Esophagus muscularis mucosa (tissue), 4 donors: Measurements from ENCODE around the gene SH3BP2. TPM values are rescaled to one million over a fixed set of nuclear protein-coding genes. Genes with fewer than 3 reads are reported as not detected.

ENCODE experiments used
- DNase-seq: peaks from one replicate; pipeline ENCODE4 v3.0.0-alpha.2; 2017; ENCODE audit errors: extremely low spot score
- H3K27ac ChIP-seq, 4 donors: fragments of 200-600 bp; sonication (generic); replicated peaks in 1 of 4; 1 replicate in 3 of 4; 2 replicates in 1 of 4; pipeline ENCODE4 v1.5.1; 2016 to 2019; ENCODE audit warnings: mild to moderate bottlenecking in 1 of 4
- H3K27me3 ChIP-seq, 4 donors: fragments of 200-600 bp; sonication (generic); one replicate each; pipeline versions ENCODE4 v1.5.1 to v1.6.0; 2016 to 2019
- H3K36me3 ChIP-seq, 4 donors: fragments of 200-600 bp; sonication (generic); one replicate each; pipeline ENCODE4 v1.5.1; 2016 to 2019
- H3K4me1 ChIP-seq, 4 donors: fragments of 200-600 bp; sonication (generic); one replicate each; pipeline ENCODE4 v1.5.1; 2016 to 2019
- H3K4me3 ChIP-seq, 4 donors: fragments of 200-600 bp; sonication (generic); 1 replicate in 2 of 4; 2 replicates in 2 of 4; pipeline ENCODE4 v1.5.1; 2016 to 2019; ENCODE audit warnings: mild to moderate bottlenecking in 4 of 4, moderate library complexity in 1 of 4
- H3K9me3 ChIP-seq, 4 donors: fragments of 200-600 bp; sonication (generic); 1 replicate in 3 of 4; 2 replicates in 1 of 4; pipeline ENCODE4 v1.5.1; 2016 to 2019
- CTCF ChIP-seq, 3 experiments: fragments of 200-600 bp in 2 of 3; fragments of 450-650 bp in 1 of 3; sonication (generic) in 2 of 3; IDR thresholded peaks; one replicate each; pipeline ENCODE4 v1.5.1; 2017 to 2019; ENCODE audit warnings: antibody characterized with exemption in 3 of 3, mild to moderate bottlenecking in 2 of 3, moderate library complexity in 1 of 3
- EP300 ChIP-seq: sonication (generic); formaldehyde crosslinking; IDR thresholded peaks from one replicate; pipeline ENCODE4 v1.6.1; 2017; ENCODE audit warnings: antibody characterized with exemption
- POLR2A ChIP-seq: fragments of 450-650 bp; IDR thresholded peaks from one replicate; pipeline ENCODE4 v1.6.1; 2017; ENCODE audit warnings: antibody characterized with exemption, moderate library complexity, mild to moderate bottlenecking, low read depth
- POLR2AphosphoS5 ChIP-seq, 2 donors: sonication (generic); formaldehyde crosslinking; IDR thresholded peaks; one replicate each; pipeline ENCODE4 v1.6.1; 2017; ENCODE audit warnings: antibody characterized with exemption in 2 of 2
- WGBS: methylation state at CpG from one replicate; pipeline ENCODE4 v1.1.5; 2018; 5-methylcytosine and 5-hydroxymethylcytosine counted together
- intact Hi-C: fragments of 100-400 bp; cut with DNase I; formaldehyde crosslinking; loops from one replicate; pipeline ENCODE4 v1.15.1; 2023
- total RNA-seq, 4 donors: library from RNA; depleted of rRNA; stranded (reverse); fragments of >200 nt; gene quantifications; one replicate each; pipeline versions ENCODE4 v1.1.0 to v1.2.1, GENCODE V29; 2016

SH3BP2 gene
- total RNA-seq, 4 donors from 2014 or later = 25.2 to 34.5 (median 31.5) TPM

DNA sequence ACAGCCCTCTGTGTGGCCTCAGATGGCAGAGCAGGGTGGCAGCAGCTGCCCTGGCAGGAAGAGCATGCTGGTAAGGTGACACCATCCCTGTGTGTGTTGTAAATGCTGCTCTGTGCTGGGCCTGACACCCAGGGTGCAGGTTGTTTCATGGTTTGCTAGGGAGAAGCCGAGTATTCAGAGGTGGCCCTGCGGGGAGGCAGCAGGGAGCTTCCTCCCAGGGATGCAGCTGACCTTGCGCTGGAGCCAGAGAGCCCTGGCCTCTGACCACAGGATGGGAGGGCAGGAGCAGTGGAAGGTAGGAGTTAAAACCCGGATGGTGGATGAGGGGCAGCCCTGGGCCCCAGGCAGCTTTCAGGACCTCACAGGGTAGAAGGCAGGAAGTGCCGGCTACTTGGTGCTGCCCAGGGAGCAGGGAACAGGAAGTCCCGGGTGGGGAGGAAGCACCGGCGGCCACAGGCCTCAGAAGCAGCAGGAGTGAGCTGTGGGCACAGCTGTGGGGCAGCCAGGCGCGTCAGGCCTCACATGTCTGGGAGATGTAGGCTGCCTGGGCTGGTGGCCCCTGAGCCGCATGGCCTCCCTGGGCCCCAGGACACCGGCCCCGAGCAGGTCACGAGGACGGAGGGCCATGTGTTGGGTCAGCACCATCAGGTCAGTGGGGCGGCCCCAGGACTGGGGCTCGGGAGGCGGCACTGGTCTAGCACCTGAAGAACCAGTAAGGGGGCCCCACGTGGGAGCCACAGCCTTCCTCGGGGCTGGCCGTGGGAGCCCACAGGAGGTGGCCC is 19.1 kb downstream of the SH3BP2 start:
- peak overlapping the region; percentile 51 to 78 (median 72) for H3K27ac ChIP-seq
- WGBS = 67% methylated on average over 20 of the region's 21 CpGs
- no peak for TF ChIP-seq POLR2A
- TF ChIP-seq POLR2AphosphoS5 (IDR thresholded peaks at IDR 0.05) = peak; percentile 23 to 33

GRCh38 chr4:2812612-2813354 is 19.9 kb downstream of the SH3BP2 start:
- Histone ChIP-seq H3K4me3 (peak overlapping the region; percentile 42 to 59 (median 46)), H3K9me3 (no peaks in the 10 kb centered on the region), H3K27ac (peak overlapping the region; percentile 51 to 78 (median 72)), H3K36me3 (peaks cover 0 to 11% (median 5%) of the 10 kb centered on the region in 4 donors), H3K27me3 (no peaks in the 10 kb centered on the region), H3K4me1 (peaks cover 51 to 78% (median 60%) of the 10 kb centered on the region in 4 donors)
- TF ChIP-seq POLR2AphosphoS5 (IDR thresholded peaks at IDR 0.05) = no peak
- no peak for DNase-seq
- WGBS = 82% methylated on average over 15 of the region's 20 CpGs
- intact Hi-C loops = no loop called here

More for the DNA sequence above, 19.1 kb downstream of the SH3BP2 start:
- H3K36me3 ChIP-seq = peaks cover 0 to 11% (median 5%) of the 10 kb centered on the region in 4 donors
- H3K9me3 ChIP-seq = no peaks in the 10 kb centered on the region
- H3K4me3 ChIP-seq = peak overlapping the region; percentile 42 to 59 (median 46)
- no peaks in the 10 kb centered on the region for H3K27me3 ChIP-seq
- H3K4me1 ChIP-seq = peaks cover 52 to 78% (median 61%) of the 10 kb centered on the region in 4 donors
- intact Hi-C loops = no loop called here
- DNase-seq = no peak

DNA sequence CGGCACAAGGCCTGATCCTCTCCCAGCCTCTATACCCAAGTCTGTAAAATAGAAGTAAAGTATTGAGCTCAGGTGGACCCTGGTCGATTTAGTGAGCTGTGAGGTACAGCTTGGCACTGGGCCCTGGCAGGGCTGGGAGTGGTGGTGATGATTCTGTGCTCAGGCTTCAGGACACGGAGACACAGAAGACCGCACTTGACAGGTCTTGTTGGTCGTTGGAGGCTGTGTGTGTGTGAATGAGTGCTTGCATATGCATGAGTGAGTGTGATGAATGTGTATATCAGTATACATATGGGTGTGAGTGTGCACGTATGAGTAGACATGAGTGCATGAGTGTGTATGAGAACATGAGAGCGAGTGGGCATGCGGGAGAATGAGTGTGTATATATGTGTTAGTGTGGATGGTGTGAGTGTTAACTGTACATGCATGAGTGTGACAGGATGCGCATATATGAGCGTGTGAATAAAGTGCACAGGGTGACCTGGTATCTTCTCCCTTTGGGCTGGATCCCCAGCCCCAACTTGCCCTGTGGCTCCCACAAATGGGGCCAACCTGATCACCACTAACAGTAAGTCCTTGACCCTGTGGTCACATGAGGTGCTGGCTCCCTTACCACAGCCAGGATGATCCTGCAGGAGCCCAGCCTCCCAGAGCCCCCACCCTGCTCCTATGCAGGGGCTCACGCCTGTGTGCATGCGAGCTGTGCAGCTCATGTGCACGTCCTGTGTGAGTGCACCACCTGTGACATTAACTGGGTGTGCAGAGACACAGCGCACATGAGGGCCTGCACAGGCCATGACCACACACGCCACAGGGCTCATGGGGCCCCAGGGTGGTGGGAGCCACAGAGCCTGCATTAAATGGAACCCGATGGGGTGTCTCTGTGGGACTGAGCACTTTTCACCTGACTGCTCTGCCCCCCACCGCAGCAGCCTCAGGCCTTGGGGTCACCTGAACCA is 20.8 kb downstream of the SH3BP2 start:
- WGBS = 87% methylated on average over 11 of the region's 17 CpGs
- Histone ChIP-seq H3K4me1 (peaks cover 50 to 76% (median 58%) of the 10 kb centered on the region in 4 donors), H3K27me3 (no peaks in the 10 kb centered on the region), H3K4me3 (peak overlapping the region; percentile 42 to 59 (median 46)), H3K36me3 (peaks cover 0 to 11% (median 5%) of the 10 kb centered on the region in 4 donors), H3K9me3 (no peaks in the 10 kb centered on the region), H3K27ac (peak overlapping the region in 1 of 4 donors; percentile 78)
- TF ChIP-seq POLR2A (no peak), CTCF (IDR thresholded peaks at IDR 0.05) (no peak), POLR2AphosphoS5 (IDR thresholded peaks at IDR 0.05) (no peak), EP300 (no peak)
- intact Hi-C loops = no loop called here
- DNase-seq = no peak

DNA sequence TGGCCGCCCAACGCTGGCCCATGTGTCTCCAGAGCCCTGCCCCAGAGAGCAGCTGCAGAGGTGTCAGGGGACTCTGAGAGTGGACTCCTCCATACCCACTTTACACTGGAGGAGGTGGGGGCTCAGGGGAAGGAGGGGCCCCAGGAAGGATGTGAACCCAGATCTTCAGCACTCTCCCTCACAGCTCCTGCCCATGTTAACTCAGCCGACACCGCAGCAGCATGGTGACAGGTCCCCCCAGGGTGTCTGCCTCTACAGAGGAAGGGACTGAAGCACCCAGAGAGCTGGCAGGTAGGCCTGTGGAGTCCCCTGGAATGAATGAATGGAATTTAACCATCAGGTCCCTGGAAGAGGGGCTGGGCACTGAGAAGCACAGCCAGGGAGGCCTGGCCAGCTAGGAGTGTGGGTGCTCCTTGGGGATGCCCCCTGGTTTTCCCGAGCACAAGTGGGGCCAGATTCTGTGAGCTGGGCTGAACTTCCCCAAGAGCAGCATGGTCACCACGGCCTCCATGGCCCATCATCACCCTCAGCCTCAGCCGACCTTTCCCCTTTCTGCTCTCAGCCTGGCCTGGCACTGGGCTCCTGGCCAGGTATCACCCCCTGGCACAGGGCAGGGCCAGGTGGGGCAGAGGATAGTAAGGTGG is 21.9 kb downstream of the SH3BP2 start:
- no peaks in the 10 kb centered on the region for H3K27me3 ChIP-seq
- H3K36me3 ChIP-seq = peaks cover 0 to 11% (median 5%) of the 10 kb centered on the region in 4 donors
- no peak overlapping the region for H3K27ac ChIP-seq
- 93% methylated on average over 5 of the region's 7 CpGs for WGBS
- H3K4me1 ChIP-seq = peaks cover 48 to 77% (median 53%) of the 10 kb centered on the region in 4 donors
- intact Hi-C loops = no loop called here
- no peaks in the 10 kb centered on the region for H3K9me3 ChIP-seq
- TF ChIP-seq POLR2A (no peak), EP300 (no peak), POLR2AphosphoS5 (IDR thresholded peaks at IDR 0.05) (no peak), CTCF (IDR thresholded peaks at IDR 0.05) (no peak)
- no peak for DNase-seq
- H3K4me3 ChIP-seq = no peak overlapping the region

GRCh38 chr4:2816401-2816954 is 23.6 kb downstream of the SH3BP2 start:
- TF ChIP-seq POLR2AphosphoS5 (IDR thresholded peaks at IDR 0.05) (no peak), EP300 (no peak), POLR2A (no peak), CTCF (IDR thresholded peaks at IDR 0.05) (no peak)
- no peak overlapping the region for H3K27ac ChIP-seq
- H3K27me3 ChIP-seq = no peaks in the 10 kb centered on the region
- WGBS = 90% methylated on average over 1 of the region's 1 CpG
- peaks cover 0 to 22% (median 12%) of the 10 kb centered on the region in 4 donors for H3K36me3 ChIP-seq
- H3K9me3 ChIP-seq = no peaks in the 10 kb centered on the region
- intact Hi-C loops = no loop called here
- H3K4me3 ChIP-seq = no peak overlapping the region
- DNase-seq = no peak
- peaks cover 30 to 59% (median 35%) of the 10 kb centered on the region in 4 donors for H3K4me1 ChIP-seq
